K562 (cell line): Measurements from ENCODE around the gene ING5. TPM values are rescaled to one million over a fixed set of nuclear protein-coding genes. Genes with fewer than 3 reads are reported as not detected.
"Not testable (repeated sequence)": the region's sequence is repeated elsewhere in the genome, so short reads cannot be mapped to it uniquely, and the experiment has no call there.

Experiments
- ATF1 ChIP-seq, 2 experiments: fragments of 450-650 bp in 1 of 2; IDR thresholded peaks; 2 replicates each; pipeline ENCODE4 v1.6.1; 2016; ENCODE audit warnings: missing compliant biosample characterization in 1 of 2, missing genetic modification characterization in 1 of 2
- ATF7 ChIP-seq: fragments of 450-650 bp; IDR thresholded peaks from 2 replicates; pipeline ENCODE4 v1.7.1; 2014; ENCODE audit warnings: mild to moderate bottlenecking, moderate library complexity
- CREB1 ChIP-seq, 2 experiments: sonication (generic) in 1 of 2; formaldehyde crosslinking in 1 of 2; IDR thresholded peaks; 2 replicates each; pipeline versions ENCODE4 v1.6.1 to v1.8.0; 2012 to 2022; ENCODE audit warnings: inconsistent platforms in 1 of 2, mild to moderate bottlenecking in 1 of 2, missing genetic modification reagents in 1 of 2, moderate library complexity in 1 of 2
- CREM ChIP-seq: IDR thresholded peaks from 2 replicates; pipeline ENCODE4 v1.6.1; 2014; ENCODE audit warnings: antibody characterized with exemption, low read depth
- GABPA ChIP-seq: fragments of 200-800 bp; sonication (Bioruptor generic); conservative IDR thresholded peaks from 2 replicates; pipeline ENCODE4 v1.6.1; 2016; ENCODE audit warnings: low read depth, missing genetic modification characterization, missing compliant biosample characterization
- SMARCE1 ChIP-seq: fragments of 450-650 bp; IDR thresholded peaks from 2 replicates; pipeline ENCODE4 v1.7.1; 2016; ENCODE audit warnings: mild to moderate bottlenecking
- polyA plus RNA-seq, 8 experiments: library from polyadenylated mRNA; depleted of rRNA in 4 of 8; stranded (reverse) in 5 of 8; unstranded in 3 of 8; fragments of >200 nt; fragmentation: Nextera tagmentation in 2 of 8; fragmentation: Illumina TruSeq in 1 of 8; extraction: Ambion mirVana in 2 of 8; extraction: Trizol in 1 of 8; gene quantifications; 2 replicates each; pipeline versions ENCODE4 v1.2.1 to v1.2.3, GENCODE V29; 2011 to 2014; ENCODE audit warnings: inconsistent platforms in 1 of 8, missing spikeins in 1 of 8
- total RNA-seq, 7 experiments: library from RNA; depleted of rRNA in 6 of 7; stranded (reverse); fragments of >200 nt in 6 of 7; fragmentation: Illumina TruSeq in 2 of 7; extraction: Trizol in 2 of 7; gene quantifications; 2 replicates each; pipeline versions ENCODE4 v1.2.1 to v1.2.3, GENCODE V29; 2011 to 2021; ENCODE audit warnings: low replicate concordance in 1 of 7
- TF ChIP-seq, protein P1 (sequence below), 3 experiments: IDR thresholded peaks in 2 of 3; conservative IDR thresholded peaks in 1 of 3; 2 replicates each; pipeline ENCODE4 v1.5.1; 2011 to 2012; ENCODE audit warnings: low read length in 3 of 3, mild to moderate bottlenecking in 3 of 3, control low read depth in 2 of 3, improper control_type of control experiment in 1 of 3, inconsistent platforms in 1 of 3, low read depth in 1 of 3, mixed read lengths in 1 of 3, moderate library complexity in 1 of 3; ENCODE audit not compliant: insufficient read depth in 2 of 3

ING5 gene
- total and polyA plus RNA-seq, 9 of the 15 experiments (the other 6 are each of a cell fraction or from before 2014, with no cell fraction given): 10.4 to 53.3 (median 27.9) TPM

- TF ChIP-seq SMARCE1 (0 out of 2 replicates have a peak, but pooled peaks have one; percentile 16), GABPA (tag) (peak; percentile 31; the same call in 1 of the 2 replicates), ATF1 (tag; IDR thresholded peaks at IDR 0.05) (peak; percentile 71), CREB1 (CRISPR knock-in tag; IDR thresholded peaks at IDR 0.05) (peak; percentile 48; the same call in 1 of the 2 replicates), CREM (peak; percentile 74), ATF7 (peak; percentile 56; the same call in 1 of the 2 replicates)
- TF ChIP-seq ATF1 (CRISPR knock-in tag; IDR thresholded peaks at IDR 0.05); CREB1 (IDR thresholded peaks at IDR 0.05): not testable (repeated sequence)
- TF ChIP-seq, protein P1, sequence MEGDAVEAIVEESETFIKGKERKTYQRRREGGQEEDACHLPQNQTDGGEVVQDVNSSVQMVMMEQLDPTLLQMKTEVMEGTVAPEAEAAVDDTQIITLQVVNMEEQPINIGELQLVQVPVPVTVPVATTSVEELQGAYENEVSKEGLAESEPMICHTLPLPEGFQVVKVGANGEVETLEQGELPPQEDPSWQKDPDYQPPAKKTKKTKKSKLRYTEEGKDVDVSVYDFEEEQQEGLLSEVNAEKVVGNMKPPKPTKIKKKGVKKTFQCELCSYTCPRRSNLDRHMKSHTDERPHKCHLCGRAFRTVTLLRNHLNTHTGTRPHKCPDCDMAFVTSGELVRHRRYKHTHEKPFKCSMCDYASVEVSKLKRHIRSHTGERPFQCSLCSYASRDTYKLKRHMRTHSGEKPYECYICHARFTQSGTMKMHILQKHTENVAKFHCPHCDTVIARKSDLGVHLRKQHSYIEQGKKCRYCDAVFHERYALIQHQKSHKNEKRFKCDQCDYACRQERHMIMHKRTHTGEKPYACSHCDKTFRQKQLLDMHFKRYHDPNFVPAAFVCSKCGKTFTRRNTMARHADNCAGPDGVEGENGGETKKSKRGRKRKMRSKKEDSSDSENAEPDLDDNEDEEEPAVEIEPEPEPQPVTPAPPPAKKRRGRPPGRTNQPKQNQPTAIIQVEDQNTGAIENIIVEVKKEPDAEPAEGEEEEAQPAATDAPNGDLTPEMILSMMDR (IDR thresholded peaks at IDR 0.05 in 2 of 3, conservative IDR thresholded peaks at IDR 0.05 in 1 of 3; ENCODE audit: insufficient read depth in 2 of 3, low read depth in 1 of 3, low read length in 3 of 3): peak; percentile 30 to 44 (median 35); a peak in 3 of 6 replicates
These were observed 30.8 kb downstream of the ING5 start (continued) for GRCh38 chr2:241732513-241733186.
